PC-9 (cell line): Measurements from ENCODE around the gene CA5A. TPM values are rescaled to one million over a fixed set of nuclear protein-coding genes. Genes with fewer than 3 reads are reported as not detected.

Experiments used
- BruUV-seq: library from RNA; stranded (reverse); fragments of 400-500 nt; replicated peaks from 2 replicates; lab custom pipeline; 2021; lab: Mats Ljungman, UMichigan
- CTCF ChIA-PET: fragments of 300-600 bp; sonication (Branson Sonifier 250); formaldehyde crosslinking; loops from one replicate; lab custom pipeline; 2022; ENCODE audit warnings: antibody characterized with exemption; lab: Charles Lee
- POLR2A ChIA-PET: fragments of 300-600 bp; sonication (Branson Sonifier 250); formaldehyde crosslinking; loops from one replicate; lab custom pipeline; 2022; ENCODE audit warnings: antibody characterized with exemption; ENCODE audit not compliant: unreplicated experiment; lab: Charles Lee
- DNase-seq, 2 experiments: peaks; one replicate each; pipeline versions ENCODE4 v3.0.0 to v3.0.0-alpha.2; 2015 to 2022; ENCODE audit warnings: mixed read lengths in 1 of 2
- H2AFZ ChIP-seq: fragments of 200-600 bp; sonication (generic); 2 replicates; pipeline ENCODE4 v1.8.1; 2017; ENCODE audit warnings: antibody characterized with exemption
- H3F3A ChIP-seq: fragments of 200-600 bp; sonication (generic); 2 replicates; pipeline ENCODE4 v1.8.1; 2017; ENCODE audit warnings: antibody characterized with exemption, mild to moderate bottlenecking, low read depth; ENCODE audit not compliant: insufficient read depth
- H3K27ac ChIP-seq: fragments of 200-600 bp; sonication (generic); 2 replicates; pipeline ENCODE4 v1.6.1; 2016; ENCODE audit warnings: mixed run types
- H3K27me3 ChIP-seq: fragments of 200-600 bp; sonication (generic); 2 replicates; pipeline ENCODE4 v1.6.1; 2016; ENCODE audit warnings: low read depth, mixed run types; ENCODE audit not compliant: insufficient read depth
- H3K36me3 ChIP-seq: fragments of 200-600 bp; sonication (generic); 2 replicates; pipeline ENCODE4 v1.6.1; 2016; ENCODE audit warnings: low read depth, mixed run types
- H3K4me1 ChIP-seq: fragments of 200-600 bp; sonication (generic); replicated peaks from 2 replicates; pipeline ENCODE4 v1.6.1; 2016; ENCODE audit warnings: mixed run types; ENCODE audit not compliant: insufficient read depth
- H3K4me2 ChIP-seq: fragments of 200-600 bp; sonication (generic); 2 replicates; pipeline ENCODE4 v1.6.1; 2017; ENCODE audit warnings: mixed run types
- H3K4me3 ChIP-seq: fragments of 200-600 bp; sonication (generic); 2 replicates; pipeline ENCODE4 v1.6.1; 2016; ENCODE audit warnings: mixed run types
- H3K79me2 ChIP-seq: fragments of 200-600 bp; sonication (generic); 2 replicates; pipeline ENCODE4 v1.6.1; 2017; ENCODE audit warnings: low read depth, mixed run types
- H3K9me2 ChIP-seq: fragments of 200-600 bp; sonication (generic); 2 replicates; pipeline ENCODE4 v1.8.1; 2017; ENCODE audit warnings: mild to moderate bottlenecking; ENCODE audit not compliant: insufficient read depth
- H3K9me3 ChIP-seq: fragments of 200-600 bp; sonication (generic); 2 replicates; pipeline ENCODE4 v1.8.1; 2016; ENCODE audit warnings: low read depth; ENCODE audit not compliant: insufficient read depth
- H4K20me1 ChIP-seq: fragments of 200-600 bp; sonication (generic); 2 replicates; pipeline ENCODE4 v1.8.1; 2017; ENCODE audit not compliant: insufficient read depth
- CTCF ChIP-seq: fragments of 200-600 bp; sonication (generic); conservative IDR thresholded peaks from 2 replicates; pipeline ENCODE4 v1.6.1; 2017; ENCODE audit warnings: mixed run types, antibody characterized with exemption, mild to moderate bottlenecking, moderate library complexity
- EZH2 ChIP-seq: fragments of 200-600 bp; sonication (generic); IDR thresholded peaks from 2 replicates; pipeline ENCODE4 v1.8.0; 2017; ENCODE audit warnings: antibody characterized with exemption, low read depth
- intact Hi-C: fragments of 100-400 bp; cut with micrococcal nuclease; formaldehyde crosslinking; loops from one replicate; pipeline ENCODE4 v1.10.0; 2022; ENCODE audit not compliant: unreplicated experiment
- total RNA-seq: library from RNA; stranded (reverse); gene quantifications from 2 replicates; pipeline ENCODE4 v1.2.3, GENCODE V29; 2021

CA5A gene
- total RNA-seq, 1 experiment from 2014 or later: 0.26 TPM

DNA sequence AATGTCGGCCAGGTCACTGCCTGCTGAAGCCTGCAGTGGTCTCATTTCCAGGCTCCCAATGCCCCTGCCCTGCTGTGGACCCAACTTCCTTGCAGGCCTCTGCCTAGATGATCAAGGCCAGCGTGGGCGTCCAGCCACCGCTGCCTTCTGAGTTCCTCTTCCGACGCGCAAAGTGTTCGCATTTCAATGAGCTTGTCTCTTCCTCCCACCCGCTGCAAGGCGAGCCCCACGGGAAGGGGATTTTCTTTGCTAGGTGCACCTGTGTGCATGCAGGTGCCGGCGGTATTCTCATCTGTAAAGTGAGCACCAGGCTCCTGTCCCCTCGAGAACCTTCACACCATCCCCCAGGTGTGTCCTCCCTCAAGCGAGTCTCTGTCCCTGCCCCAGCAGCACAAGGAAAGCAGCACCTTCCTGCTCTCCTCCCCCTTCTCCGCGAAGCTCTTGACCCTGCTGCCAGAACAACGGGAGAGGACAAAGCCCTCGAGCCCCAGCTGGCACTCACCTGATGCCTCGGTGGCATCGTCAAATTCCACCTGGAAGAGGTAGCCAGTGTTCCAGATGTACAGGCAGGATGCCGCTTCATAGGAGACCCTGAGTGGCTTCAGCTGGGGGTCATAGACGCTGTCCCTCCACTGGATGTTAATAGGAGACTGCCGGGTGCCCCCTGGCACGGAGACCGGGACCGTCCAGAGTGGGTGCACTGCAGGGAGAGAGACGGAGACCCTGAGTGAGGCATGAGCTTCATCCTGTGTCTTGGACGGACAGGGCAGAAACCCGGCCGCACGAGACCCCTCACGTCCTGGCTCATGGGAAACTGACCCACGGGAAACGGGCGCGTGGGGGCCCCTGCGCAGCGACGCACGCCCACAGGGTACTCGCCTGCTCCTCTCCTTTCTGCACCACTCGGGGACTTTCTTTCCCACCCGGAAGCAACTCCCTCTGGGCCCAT is 9.8 kb downstream of the CA5A start:
- no peaks in the 10 kb centered on the region for H3K9me3 ChIP-seq
- no peak for DNase-seq
- no peaks in the 10 kb centered on the region for H3K79me2 ChIP-seq
- H3K27ac ChIP-seq: no peak overlapping the region
- no peak overlapping the region for H3K4me3 ChIP-seq
- H4K20me1 ChIP-seq: no peaks in the 10 kb centered on the region
- peaks cover 5% of the 10 kb centered on the region; the same call in 1 of the 2 replicates for H3K27me3 ChIP-seq
- ChIA-PET CTCF (no interaction called here), POLR2A (no interaction called here)
- intact Hi-C loops: no loop called here
- TF ChIP-seq EZH2 (no peak), CTCF (no peak)
- no peaks in the 10 kb centered on the region for H3K36me3 ChIP-seq
- H3K9me2 ChIP-seq: no peaks in the 10 kb centered on the region
- H3F3A ChIP-seq: no peaks in the 10 kb centered on the region
- no peak overlapping the region for H2AFZ ChIP-seq
- no peak overlapping the region for H3K4me2 ChIP-seq
- BruUV-seq: no TSS peak
- no peaks in the 10 kb centered on the region for H3K4me1 ChIP-seq

DNA sequence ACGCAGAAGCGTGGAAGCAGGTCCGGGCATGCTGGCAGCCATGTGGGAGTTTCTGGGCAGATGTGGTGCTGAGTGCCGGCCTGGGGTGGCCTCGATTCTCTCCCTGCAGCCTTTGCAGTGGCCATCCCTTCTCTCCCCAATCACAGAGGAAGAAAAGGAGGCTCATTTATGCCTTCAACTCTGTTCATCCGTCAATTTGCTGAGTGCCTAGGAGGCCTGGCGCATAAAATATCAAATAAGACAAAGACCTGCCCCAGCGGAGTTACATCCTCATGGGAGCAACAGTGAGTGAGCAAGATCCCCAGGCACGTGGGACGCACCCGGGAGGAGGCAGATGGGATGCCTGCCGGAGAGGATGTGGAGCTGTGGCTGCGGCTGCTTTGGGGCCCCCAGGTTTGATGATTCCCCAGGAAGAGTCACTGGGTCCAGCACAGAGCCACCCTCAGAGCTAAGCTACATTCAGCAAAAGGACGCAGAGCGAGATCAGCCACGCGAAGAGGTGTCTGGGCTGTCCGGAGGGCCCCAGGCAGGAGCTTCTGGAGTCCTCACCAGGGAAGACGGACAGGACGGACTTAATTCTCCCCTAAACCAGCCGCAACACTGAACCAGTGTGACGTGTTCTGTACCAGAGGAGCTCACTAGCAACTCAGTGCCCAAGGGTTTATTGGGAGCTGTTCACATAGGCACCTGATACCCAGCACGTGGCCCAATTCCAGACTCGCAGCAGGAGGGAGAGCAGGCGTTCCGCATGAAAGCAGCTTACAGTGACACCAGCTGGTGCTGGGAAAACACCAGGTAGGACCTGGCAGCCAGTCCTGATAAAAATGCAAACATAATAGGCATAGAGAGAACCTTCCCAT is 11.3 kb downstream of the CA5A start:
- POLR2A ChIA-PET: interaction anchor here (0.6 kb wide), 1 partner anchor 50 kb away, joined by 13 read pairs; no protein-coding TSS in a partner anchor
- Histone ChIP-seq H3K79me2 (no peaks in the 10 kb centered on the region), H3K27me3 (peaks cover 5% of the 10 kb centered on the region; the same call in 1 of the 2 replicates), H2AFZ (no peak overlapping the region), H3K4me1 (no peaks in the 10 kb centered on the region), H3K4me2 (no peak overlapping the region), H3K9me3 (no peaks in the 10 kb centered on the region), H3K9me2 (no peaks in the 10 kb centered on the region), H3K27ac (no peak overlapping the region), H3K36me3 (no peaks in the 10 kb centered on the region), H4K20me1 (no peaks in the 10 kb centered on the region), H3K4me3 (no peak overlapping the region), H3F3A (no peaks in the 10 kb centered on the region)
- no peak for TF ChIP-seq EZH2
- TF ChIP-seq CTCF: no peak
- no TSS peak for BruUV-seq
- peak; percentile 72 to 74 for DNase-seq
- CTCF ChIA-PET: no interaction called here
- intact Hi-C loops: no loop called here

DNA sequence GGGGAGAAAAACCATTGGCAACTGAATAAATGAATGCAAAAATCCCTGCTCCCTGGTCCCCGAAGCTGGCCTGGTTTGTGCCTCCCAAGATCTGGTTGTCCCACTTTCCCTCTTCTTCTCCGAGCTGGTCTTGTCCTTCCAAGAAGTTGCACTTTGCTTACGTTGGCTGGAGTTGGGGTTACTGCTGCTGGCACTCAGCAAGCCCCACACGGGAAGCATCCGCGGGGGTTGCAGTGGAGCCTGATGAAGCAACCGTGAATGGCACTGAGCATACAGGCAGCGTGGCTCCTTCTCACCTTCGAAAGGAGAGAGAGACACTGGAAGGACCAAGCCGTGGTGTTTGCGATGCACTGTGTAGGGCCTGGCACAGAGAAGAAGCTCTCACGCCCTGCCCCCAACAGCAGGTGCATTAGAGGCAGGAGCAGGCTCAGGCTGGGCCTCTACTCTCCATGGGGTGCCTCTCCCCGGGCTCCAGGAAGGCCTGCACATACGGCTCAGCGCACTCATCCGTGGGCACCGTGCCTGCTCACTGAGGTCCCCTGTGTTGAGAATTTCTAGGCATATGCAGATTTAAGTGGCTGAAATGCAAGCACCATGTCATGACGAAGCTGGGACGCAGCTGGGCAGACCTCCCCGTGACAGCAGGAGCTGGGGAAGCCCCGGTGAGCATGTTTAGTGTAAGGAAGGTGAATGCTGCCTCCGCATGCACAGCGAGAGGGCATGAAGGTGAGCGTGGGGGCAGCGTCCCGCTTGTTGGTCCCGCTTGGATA is 12.1 kb downstream of the CA5A start:
- no peak overlapping the region for H3K27ac ChIP-seq
- no peak overlapping the region for H3K4me2 ChIP-seq
- H3K4me1 ChIP-seq: no peaks in the 10 kb centered on the region
- H4K20me1 ChIP-seq: no peaks in the 10 kb centered on the region
- POLR2A ChIA-PET: no interaction called here
- intact Hi-C loops: no loop called here
- no peak for TF ChIP-seq CTCF
- TF ChIP-seq EZH2: no peak
- no TSS peak for BruUV-seq
- no peaks in the 10 kb centered on the region for H3K9me3 ChIP-seq
- H3K36me3 ChIP-seq: no peaks in the 10 kb centered on the region
- H3F3A ChIP-seq: no peaks in the 10 kb centered on the region
- no peak overlapping the region for H3K4me3 ChIP-seq
- CTCF ChIA-PET: no interaction called here
- H3K9me2 ChIP-seq: no peaks in the 10 kb centered on the region
- no peaks in the 10 kb centered on the region for H3K79me2 ChIP-seq
- no peak for DNase-seq
- no peak overlapping the region for H2AFZ ChIP-seq
- H3K27me3 ChIP-seq: peaks cover 5% of the 10 kb centered on the region; the same call in 1 of the 2 replicates
